Activated naive CD8-positive, alpha-beta T cell (primary cell): Measurements from ENCODE around the gene REPIN1.

Experiments
- H3K27ac Mint-ChIP-seq: one replicate; pipeline ENCODE4 v1.8.0; 2021; ENCODE audit warnings: mixed read lengths
- H3K27me3 Mint-ChIP-seq: one replicate; pipeline ENCODE4 v1.8.0; 2021; ENCODE audit warnings: mixed read lengths
- H3K36me3 Mint-ChIP-seq: one replicate; pipeline ENCODE4 v1.8.0; 2021; ENCODE audit warnings: mixed read lengths
- H3K4me1 Mint-ChIP-seq: one replicate; pipeline ENCODE4 v1.8.0; 2021; ENCODE audit warnings: low read depth, mixed read lengths
- H3K4me3 Mint-ChIP-seq: one replicate; pipeline ENCODE4 v1.8.0; 2021; ENCODE audit warnings: mild to moderate bottlenecking, mixed read lengths
- H3K9me3 Mint-ChIP-seq: one replicate; pipeline ENCODE4 v1.8.0; 2021; ENCODE audit warnings: low read depth, mixed read lengths

The REPIN1 gene

GRCh38 chr7:150417239-150417638 is 48.6 kb downstream of the REPIN1 start:
- no peaks in the 10 kb centered on the region for H3K27me3 Mint-ChIP-seq
- no peak overlapping the region for H3K4me3 Mint-ChIP-seq
- H3K4me1 Mint-ChIP-seq = peaks cover 5% of the 10 kb centered on the region
- H3K9me3 Mint-ChIP-seq = no peaks in the 10 kb centered on the region
- no peak overlapping the region for H3K27ac Mint-ChIP-seq
- no peaks in the 10 kb centered on the region for H3K36me3 Mint-ChIP-seq

GRCh38 chr7:150417863-150418262 is 49.2 kb downstream of the REPIN1 start:
- Mint-ChIP-seq H3K36me3 (no peaks in the 10 kb centered on the region), H3K27me3 (no peaks in the 10 kb centered on the region), H3K4me1 (peaks cover 5% of the 10 kb centered on the region), H3K27ac (no peak overlapping the region), H3K9me3 (no peaks in the 10 kb centered on the region), H3K4me3 (no peak overlapping the region)

- Mint-ChIP-seq H3K4me1 (peaks cover 5% of the 10 kb centered on the region), H3K27ac (no peak overlapping the region), H3K4me3 (no peak overlapping the region), H3K36me3 (peaks cover 2% of the 10 kb centered on the region), H3K27me3 (no peaks in the 10 kb centered on the region), H3K9me3 (no peaks in the 10 kb centered on the region)
These were observed 51.6 kb downstream of the REPIN1 start for GRCh38 chr7:150420242-150420641.

GRCh38 chr7:150420987-150421674 is 52.5 kb downstream of the REPIN1 start:
- H3K4me1 Mint-ChIP-seq = peaks cover 5% of the 10 kb centered on the region
- H3K27ac Mint-ChIP-seq = no peak overlapping the region
- peaks cover 2% of the 10 kb centered on the region for H3K36me3 Mint-ChIP-seq
- no peaks in the 10 kb centered on the region for H3K9me3 Mint-ChIP-seq
- no peak overlapping the region for H3K4me3 Mint-ChIP-seq
- no peaks in the 10 kb centered on the region for H3K27me3 Mint-ChIP-seq

GRCh38 chr7:150421831-150422230 is 53.2 kb downstream of the REPIN1 start:
- no peaks in the 10 kb centered on the region for H3K9me3 Mint-ChIP-seq
- H3K36me3 Mint-ChIP-seq = peaks cover 2% of the 10 kb centered on the region
- no peak overlapping the region for H3K27ac Mint-ChIP-seq
- no peak overlapping the region for H3K4me3 Mint-ChIP-seq
- H3K27me3 Mint-ChIP-seq = no peaks in the 10 kb centered on the region
- H3K4me1 Mint-ChIP-seq = peaks cover 5% of the 10 kb centered on the region
